HEK293 (cell line): ENCODE measurements around the gene NDST1.
A peak's percentile ranks its signal among the peaks of the same experiment; 100 is the strongest.

Experiments used
- BCL11A ChIP-seq: fragments of 450-650 bp; formaldehyde crosslinking; IDR thresholded peaks from 2 replicates; pipeline ENCODE4 v1.5.1; 2016; ENCODE audit warnings: low read depth, missing biosample characterization, missing genetic modification characterization
- GLIS2 ChIP-seq: fragments of 450-650 bp; formaldehyde crosslinking; IDR thresholded peaks from 2 replicates; pipeline ENCODE4 v1.5.1; 2016; ENCODE audit warnings: missing biosample characterization, missing genetic modification characterization
- INSM2 ChIP-seq: fragments of 450-650 bp; formaldehyde crosslinking; IDR thresholded peaks from 2 replicates; pipeline ENCODE4 v1.5.1; 2016; ENCODE audit warnings: missing biosample characterization, missing genetic modification characterization
- KLF1 ChIP-seq: fragments of 450-650 bp; formaldehyde crosslinking; IDR thresholded peaks from 2 replicates; pipeline ENCODE4 v1.5.1; 2016; ENCODE audit warnings: missing biosample characterization, missing genetic modification characterization
- KLF17 ChIP-seq: fragments of 450-650 bp; formaldehyde crosslinking; IDR thresholded peaks from 2 replicates; pipeline ENCODE4 v1.5.1; 2016; ENCODE audit warnings: missing biosample characterization, missing genetic modification characterization
- MEIS1 ChIP-seq: sonication (generic); formaldehyde crosslinking; IDR thresholded peaks from 2 replicates; pipeline ENCODE4 v1.8.1; 2022; ENCODE audit warnings: missing genetic modification reagents, mild to moderate bottlenecking, borderline replicate concordance
- ZBTB17 ChIP-seq: fragments of 450-650 bp; formaldehyde crosslinking; IDR thresholded peaks from 2 replicates; pipeline ENCODE4 v1.5.1; 2016; ENCODE audit warnings: missing biosample characterization, missing genetic modification characterization
- ZBTB7A ChIP-seq: fragments of 450-650 bp; formaldehyde crosslinking; IDR thresholded peaks from 2 replicates; pipeline ENCODE4 v1.5.1; 2016; ENCODE audit warnings: low read depth, missing biosample characterization, missing genetic modification characterization
- ZFP69B ChIP-seq: fragments of 450-650 bp; formaldehyde crosslinking; IDR thresholded peaks from 2 replicates; pipeline ENCODE4 v1.5.1; 2016; ENCODE audit warnings: missing biosample characterization, missing genetic modification characterization
- ZNF114 ChIP-seq: fragments of 450-650 bp; formaldehyde crosslinking; IDR thresholded peaks from 2 replicates; pipeline ENCODE4 v1.5.0; 2017; ENCODE audit warnings: missing biosample characterization, missing genetic modification characterization
- ZNF146 ChIP-seq: fragments of 450-650 bp; formaldehyde crosslinking; IDR thresholded peaks from 2 replicates; pipeline ENCODE4 v1.5.1; 2016; ENCODE audit warnings: missing biosample characterization, missing genetic modification characterization
- ZNF155 ChIP-seq: fragments of 450-650 bp; formaldehyde crosslinking; IDR thresholded peaks from 2 replicates; pipeline ENCODE4 v1.5.1; 2016; ENCODE audit warnings: missing biosample characterization, missing genetic modification characterization
- ZNF169 ChIP-seq: fragments of 450-650 bp; formaldehyde crosslinking; IDR thresholded peaks from 2 replicates; pipeline ENCODE4 v1.5.1; 2016; ENCODE audit warnings: missing biosample characterization, missing genetic modification characterization
- ZNF19 ChIP-seq: fragments of 450-650 bp; formaldehyde crosslinking; IDR thresholded peaks from 2 replicates; pipeline ENCODE4; 2016; ENCODE audit warnings: missing biosample characterization, missing genetic modification characterization, low read depth
- ZNF26 ChIP-seq: fragments of 450-650 bp; formaldehyde crosslinking; IDR thresholded peaks from 2 replicates; pipeline ENCODE4 v1.5.1; 2016; ENCODE audit warnings: missing biosample characterization, missing genetic modification characterization
- ZNF274 ChIP-seq, 2 experiments: fragments of 200-500 bp in 1 of 2; fragments of 450-650 bp in 1 of 2; sonication (Bioruptor generic) in 1 of 2; formaldehyde crosslinking in 1 of 2; IDR thresholded peaks; 2 replicates each; pipeline versions ENCODE4 v1.5.1 to v1.6.1; 2014 to 2016; ENCODE audit warnings: borderline replicate concordance in 1 of 2, inconsistent platforms in 1 of 2, low read length in 1 of 2, missing biosample characterization in 1 of 2, missing genetic modification characterization in 1 of 2
- ZNF37A ChIP-seq: fragments of 450-650 bp; IDR thresholded peaks from 2 replicates; pipeline ENCODE4 v1.5.1; 2018; ENCODE audit warnings: missing biosample characterization, missing genetic modification characterization
- ZNF394 ChIP-seq: fragments of 450-650 bp; formaldehyde crosslinking; IDR thresholded peaks from 2 replicates; pipeline ENCODE4 v1.5.1; 2016; ENCODE audit warnings: missing biosample characterization, missing genetic modification characterization, mild to moderate bottlenecking, moderate library complexity, borderline replicate concordance
- ZNF416 ChIP-seq: fragments of 450-650 bp; formaldehyde crosslinking; IDR thresholded peaks from 2 replicates; pipeline ENCODE4 v1.5.1; 2016; ENCODE audit warnings: missing biosample characterization, missing genetic modification characterization
- ZNF423 ChIP-seq: fragments of 450-650 bp; formaldehyde crosslinking; IDR thresholded peaks from 2 replicates; pipeline ENCODE4 v1.5.1; 2016; ENCODE audit warnings: missing biosample characterization, missing genetic modification characterization
- ZNF555 ChIP-seq: fragments of 450-650 bp; formaldehyde crosslinking; conservative IDR thresholded peaks from 2 replicates; pipeline ENCODE4 v1.5.1; 2017; ENCODE audit warnings: missing biosample characterization, mild to moderate bottlenecking, missing genetic modification characterization, inconsistent platforms
- ZNF558 ChIP-seq: fragments of 450-650 bp; formaldehyde crosslinking; IDR thresholded peaks from 2 replicates; pipeline ENCODE4 v1.5.1; 2016; ENCODE audit warnings: missing biosample characterization, missing genetic modification characterization
- ZNF600 ChIP-seq: fragments of 450-650 bp; formaldehyde crosslinking; IDR thresholded peaks from 2 replicates; pipeline ENCODE4 v1.5.1; 2016; ENCODE audit warnings: missing biosample characterization, missing genetic modification characterization
- ZNF639 ChIP-seq: fragments of 450-650 bp; formaldehyde crosslinking; IDR thresholded peaks from 2 replicates; pipeline ENCODE4 v1.5.1; 2016; ENCODE audit warnings: missing biosample characterization, missing genetic modification characterization
- ZNF654 ChIP-seq: fragments of 450-650 bp; formaldehyde crosslinking; IDR thresholded peaks from 2 replicates; pipeline ENCODE4 v1.5.1; 2016; ENCODE audit warnings: low read depth, missing biosample characterization, missing genetic modification characterization
- ZNF677 ChIP-seq: fragments of 450-650 bp; IDR thresholded peaks from 2 replicates; pipeline ENCODE4 v1.5.0; 2018; ENCODE audit warnings: missing biosample characterization, mild to moderate bottlenecking, missing genetic modification characterization, moderate library complexity
- ZNF768 ChIP-seq: fragments of 450-650 bp; formaldehyde crosslinking; IDR thresholded peaks from 2 replicates; pipeline ENCODE4 v1.5.1; 2018; ENCODE audit warnings: missing biosample characterization, mild to moderate bottlenecking, missing genetic modification characterization
- ZNF777 ChIP-seq: fragments of 450-650 bp; formaldehyde crosslinking; IDR thresholded peaks from 2 replicates; pipeline ENCODE4 v1.5.1; 2017; ENCODE audit warnings: missing biosample characterization, missing genetic modification characterization, borderline replicate concordance
- ZNF792 ChIP-seq: fragments of 450-650 bp; formaldehyde crosslinking; IDR thresholded peaks from 2 replicates; pipeline ENCODE4 v1.5.1; 2016; ENCODE audit warnings: missing biosample characterization, missing genetic modification characterization
- ZSCAN23 ChIP-seq: fragments of 450-650 bp; formaldehyde crosslinking; IDR thresholded peaks from 2 replicates; pipeline ENCODE4 v1.5.1; 2016; ENCODE audit warnings: missing biosample characterization, missing genetic modification characterization
- TF ChIP-seq, protein P1 (sequence below): fragments of 450-650 bp; formaldehyde crosslinking; IDR thresholded peaks from 2 replicates; pipeline ENCODE4 v1.5.1; 2016; ENCODE audit warnings: missing biosample characterization, missing genetic modification characterization
- TF ChIP-seq, protein P2 (sequence below): fragments of 450-650 bp; formaldehyde crosslinking; IDR thresholded peaks from 2 replicates; pipeline ENCODE4 v1.5.1; 2016; ENCODE audit warnings: missing biosample characterization, missing genetic modification characterization

NDST1 gene

GRCh38 chr5:150502106-150502505 lies 5.8 kb upstream of the NDST1 start (continued):
- no peak for TF ChIP-seq ZNF394 (tag by site-specific recombination)
- TF ChIP-seq ZNF26 (tag by site-specific recombination): no peak
- TF ChIP-seq ZNF768 (tag by site-specific recombination): no peak
- TF ChIP-seq ZSCAN23 (tag by site-specific recombination): no peak
- peak; percentile 77; the same call in 1 of the 2 replicates for TF ChIP-seq KLF1 (tag by site-specific recombination)
- no peak for TF ChIP-seq ZNF792 (tag by site-specific recombination)
- no peak for TF ChIP-seq ZNF777
- no peak for TF ChIP-seq ZFP69B (tag by site-specific recombination)
- no peak for TF ChIP-seq INSM2 (tag by site-specific recombination)
- TF ChIP-seq BCL11A (tag by site-specific recombination): no peak
- TF ChIP-seq, protein P1, sequence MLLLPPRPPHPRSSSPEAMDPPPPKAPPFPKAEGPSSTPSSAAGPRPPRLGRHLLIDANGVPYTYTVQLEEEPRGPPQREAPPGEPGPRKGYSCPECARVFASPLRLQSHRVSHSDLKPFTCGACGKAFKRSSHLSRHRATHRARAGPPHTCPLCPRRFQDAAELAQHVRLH (tag by site-specific recombination): no peak
- TF ChIP-seq ZNF114 (tag by site-specific recombination): no peak
- peak; percentile 45; the same call in 1 of the 2 replicates for TF ChIP-seq GLIS2 (tag by site-specific recombination)
- TF ChIP-seq ZNF555 (tag by site-specific recombination): no peak
- TF ChIP-seq ZNF19 (tag by site-specific recombination): no peak
- 0 out of 2 replicates have a peak, but pooled peaks have one; percentile 62 for TF ChIP-seq KLF17 (tag by site-specific recombination)
- TF ChIP-seq, protein P2, sequence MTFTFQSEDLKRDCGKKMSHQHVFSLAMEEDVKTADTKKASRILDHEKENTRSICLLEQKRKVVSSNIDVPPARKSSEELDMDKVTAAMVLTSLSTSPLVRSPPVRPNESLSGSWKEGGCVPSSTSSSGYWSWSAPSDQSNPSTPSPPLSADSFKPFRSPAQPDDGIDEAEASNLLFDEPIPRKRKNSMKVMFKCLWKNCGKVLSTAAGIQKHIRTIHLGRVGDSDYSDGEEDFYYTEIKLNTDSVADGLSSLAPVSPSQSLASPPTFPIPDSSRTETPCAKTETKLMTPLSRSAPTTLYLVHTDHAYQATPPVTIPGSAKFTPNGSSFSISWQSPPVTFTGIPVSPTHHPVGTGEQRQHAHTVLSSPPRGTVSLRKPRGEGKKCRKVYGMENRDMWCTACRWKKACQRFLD (tag by site-specific recombination): no peak
- no peak for TF ChIP-seq ZNF274 (IDR thresholded peaks at IDR 0.05; ENCODE audit: low read length)
- no peak for TF ChIP-seq ZNF274 (tag by site-specific recombination; IDR thresholded peaks at IDR 0.05; ENCODE audit: borderline replicate concordance)
- no peak for TF ChIP-seq ZNF558
- TF ChIP-seq ZNF37A (tag by site-specific recombination): no peak
- no peak for TF ChIP-seq ZNF155 (tag by site-specific recombination)
- no peak for TF ChIP-seq ZNF416
- TF ChIP-seq ZNF169: no peak
- TF ChIP-seq ZNF639 (tag by site-specific recombination): no peak
- no peak for TF ChIP-seq MEIS1 (CRISPR knock-in tag)
- TF ChIP-seq ZNF677 (tag by site-specific recombination): no peak
- TF ChIP-seq ZNF146: no peak
- no peak for TF ChIP-seq ZNF423
- TF ChIP-seq ZBTB7A (tag by site-specific recombination): no peak
- TF ChIP-seq ZNF654 (tag by site-specific recombination): no peak
- 0 out of 2 replicates have a peak, but pooled peaks have one; percentile 33 for TF ChIP-seq ZNF600
- TF ChIP-seq ZBTB17 (tag by site-specific recombination): no peak
